Neural crest cell (in vitro differentiated cells): Measurements from ENCODE around the gene SIK3. TPM values are rescaled to one million over a fixed set of nuclear protein-coding genes. Genes with fewer than 3 reads are reported as not detected.

Source experiments
- DNase-seq: peaks from one replicate; pipeline ENCODE4 v3.0.0; 2021; ENCODE audit warnings: low read depth, mixed read lengths, low spot score
- H3K27ac Mint-ChIP-seq: one replicate; pipeline ENCODE4 v1.8.0; 2021; ENCODE audit warnings: mild to moderate bottlenecking, mixed read lengths; ENCODE audit not compliant: unreplicated experiment
- H3K27me3 Mint-ChIP-seq: 2 replicates; pipeline ENCODE4 v1.8.0; 2021; ENCODE audit warnings: low read depth, mild to moderate bottlenecking, mixed read lengths
- H3K36me3 Mint-ChIP-seq: 2 replicates; pipeline ENCODE4 v1.8.0; 2021; ENCODE audit warnings: low read depth, mild to moderate bottlenecking, mixed read lengths
- H3K4me1 Mint-ChIP-seq: 2 replicates; pipeline ENCODE4 v1.8.0; 2021; ENCODE audit warnings: mixed read lengths
- H3K4me3 Mint-ChIP-seq: one replicate; pipeline ENCODE4 v1.8.0; 2021; ENCODE audit warnings: mild to moderate bottlenecking, mixed read lengths
- H3K9me3 Mint-ChIP-seq: 2 replicates; pipeline ENCODE4 v1.8.0; 2021; ENCODE audit warnings: mixed read lengths
- CTCF ChIP-seq: fragments of 200-600 bp; sonication (generic); conservative IDR thresholded peaks from 2 replicates; pipeline ENCODE4 v1.5.0; 2021; ENCODE audit warnings: antibody characterized with exemption, mild to moderate bottlenecking
- total RNA-seq: library from RNA; stranded (reverse); gene quantifications from 2 replicates; pipeline ENCODE4 v1.2.1, GENCODE V29; 2021

SIK3 gene
- total RNA-seq, 1 donor from 2014 or later: 39.7 TPM

- Mint-ChIP-seq H3K4me3 (no peak overlapping the region), H3K27me3 (no peaks in the 10 kb centered on the region), H3K4me1 (peaks cover 6% of the 10 kb centered on the region), H3K27ac (no peak overlapping the region), H3K36me3 (peaks cover 15% of the 10 kb centered on the region), H3K9me3 (no peaks in the 10 kb centered on the region)
- DNase-seq: no peak
- TF ChIP-seq CTCF: no peak
Observed at GRCh38 chr11:116842909-116843308, 255.3 kb downstream of the SIK3 start.

- H3K4me1 Mint-ChIP-seq: peaks cover 14% of the 10 kb centered on the region
- no peak overlapping the region for H3K27ac Mint-ChIP-seq
- H3K36me3 Mint-ChIP-seq: peaks cover 14% of the 10 kb centered on the region
- no peak overlapping the region for H3K4me3 Mint-ChIP-seq
- no peak for DNase-seq
- TF ChIP-seq CTCF: no peak
- no peaks in the 10 kb centered on the region for H3K27me3 Mint-ChIP-seq
- H3K9me3 Mint-ChIP-seq: no peaks in the 10 kb centered on the region
Observed at GRCh38 chr11:116842117-116842516, 256.1 kb downstream of the SIK3 start.

- peaks cover 22% of the 10 kb centered on the region for H3K4me1 Mint-ChIP-seq
- peak overlapping the region; percentile 34 for H3K4me3 Mint-ChIP-seq
- TF ChIP-seq CTCF: no peak
- no peaks in the 10 kb centered on the region for H3K9me3 Mint-ChIP-seq
- H3K27me3 Mint-ChIP-seq: no peaks in the 10 kb centered on the region
- no peak for DNase-seq
- peak overlapping the region; percentile 27 for H3K27ac Mint-ChIP-seq
- peaks cover 9% of the 10 kb centered on the region for H3K36me3 Mint-ChIP-seq
Observed at GRCh38 chr11:116840746-116841296, 257.4 kb downstream of the SIK3 start.

GRCh38 chr11:116840224-116840745 is 257.9 kb downstream of the SIK3 start:
- no peak overlapping the region for H3K27ac Mint-ChIP-seq
- TF ChIP-seq CTCF: no peak
- no peak overlapping the region for H3K4me3 Mint-ChIP-seq
- H3K27me3 Mint-ChIP-seq: no peaks in the 10 kb centered on the region
- DNase-seq: no peak
- H3K36me3 Mint-ChIP-seq: peaks cover 8% of the 10 kb centered on the region
- H3K9me3 Mint-ChIP-seq: no peaks in the 10 kb centered on the region
- H3K4me1 Mint-ChIP-seq: peaks cover 27% of the 10 kb centered on the region

GRCh38 chr11:116838321-116839084 is 259.7 kb downstream of the SIK3 start:
- peaks cover 4% of the 10 kb centered on the region for H3K36me3 Mint-ChIP-seq
- no peak overlapping the region for H3K4me3 Mint-ChIP-seq
- H3K27ac Mint-ChIP-seq: no peak overlapping the region
- H3K27me3 Mint-ChIP-seq: no peaks in the 10 kb centered on the region
- no peak for DNase-seq
- H3K4me1 Mint-ChIP-seq: peaks cover 32% of the 10 kb centered on the region
- H3K9me3 Mint-ChIP-seq: no peaks in the 10 kb centered on the region
- no peak for TF ChIP-seq CTCF
